ENCODE data around the gene MAPRE3.

GRCh38 chr2:27054721-27055120, 84.3 kb downstream of the MAPRE3 start:
- TF ChIP-seq TCF3 (CRISPR knock-in tag; IDR thresholded peaks at IDR 0.05) (no peak), NUFIP1 (IDR thresholded peaks at IDR 0.05; ENCODE audit: partially characterized antibody) (no peak), YY1 (IDR thresholded peaks at IDR 0.05; ENCODE audit: borderline replicate concordance in 1 of 3, control insufficient read depth in 1 of 3, extremely low read depth in 1 of 3, insufficient read depth in 3 of 3, insufficient read length in 1 of 3, insufficient replicate concordance in 2 of 3, low read depth in 1 of 3, low read length in 2 of 3) (no peak), LARP7 (IDR thresholded peaks at IDR 0.05) (no peak), CTCF (IDR thresholded peaks at IDR 0.05 in 2 of 3, conservative IDR thresholded peaks at IDR 0.05 in 1 of 3; ENCODE audit: insufficient read depth in 2 of 3, low read depth in 1 of 3, low read length in 3 of 3) (no peak), PRMT5 (CRISPR knock-in tag; IDR thresholded peaks at IDR 0.05) (no peak), E4F1 (CRISPR knock-in tag; IDR thresholded peaks at IDR 0.05; ENCODE audit: borderline replicate concordance) (no peak), CREB1 (IDR thresholded peaks at IDR 0.05) (no peak), CREB1 (CRISPR knock-in tag; IDR thresholded peaks at IDR 0.05) (no peak), NBN (IDR thresholded peaks at IDR 0.05; ENCODE audit: low read depth) (no peak), SREBF1 (IDR thresholded peaks at IDR 0.05; ENCODE audit: borderline replicate concordance, low read depth, low read length) (no peak), EP300 (IDR thresholded peaks at IDR 0.05; ENCODE audit: low read length) (no peak), EZH2 (IDR thresholded peaks at IDR 0.05; ENCODE audit: borderline replicate concordance, low read depth, low read length) (no peak)
- TF ChIP-seq, protein P1, sequence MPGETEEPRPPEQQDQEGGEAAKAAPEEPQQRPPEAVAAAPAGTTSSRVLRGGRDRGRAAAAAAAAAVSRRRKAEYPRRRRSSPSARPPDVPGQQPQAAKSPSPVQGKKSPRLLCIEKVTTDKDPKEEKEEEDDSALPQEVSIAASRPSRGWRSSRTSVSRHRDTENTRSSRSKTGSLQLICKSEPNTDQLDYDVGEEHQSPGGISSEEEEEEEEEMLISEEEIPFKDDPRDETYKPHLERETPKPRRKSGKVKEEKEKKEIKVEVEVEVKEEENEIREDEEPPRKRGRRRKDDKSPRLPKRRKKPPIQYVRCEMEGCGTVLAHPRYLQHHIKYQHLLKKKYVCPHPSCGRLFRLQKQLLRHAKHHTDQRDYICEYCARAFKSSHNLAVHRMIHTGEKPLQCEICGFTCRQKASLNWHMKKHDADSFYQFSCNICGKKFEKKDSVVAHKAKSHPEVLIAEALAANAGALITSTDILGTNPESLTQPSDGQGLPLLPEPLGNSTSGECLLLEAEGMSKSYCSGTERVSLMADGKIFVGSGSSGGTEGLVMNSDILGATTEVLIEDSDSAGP (CRISPR knock-in tag; IDR thresholded peaks at IDR 0.05): no peak
- TF ChIP-seq, protein P2, sequence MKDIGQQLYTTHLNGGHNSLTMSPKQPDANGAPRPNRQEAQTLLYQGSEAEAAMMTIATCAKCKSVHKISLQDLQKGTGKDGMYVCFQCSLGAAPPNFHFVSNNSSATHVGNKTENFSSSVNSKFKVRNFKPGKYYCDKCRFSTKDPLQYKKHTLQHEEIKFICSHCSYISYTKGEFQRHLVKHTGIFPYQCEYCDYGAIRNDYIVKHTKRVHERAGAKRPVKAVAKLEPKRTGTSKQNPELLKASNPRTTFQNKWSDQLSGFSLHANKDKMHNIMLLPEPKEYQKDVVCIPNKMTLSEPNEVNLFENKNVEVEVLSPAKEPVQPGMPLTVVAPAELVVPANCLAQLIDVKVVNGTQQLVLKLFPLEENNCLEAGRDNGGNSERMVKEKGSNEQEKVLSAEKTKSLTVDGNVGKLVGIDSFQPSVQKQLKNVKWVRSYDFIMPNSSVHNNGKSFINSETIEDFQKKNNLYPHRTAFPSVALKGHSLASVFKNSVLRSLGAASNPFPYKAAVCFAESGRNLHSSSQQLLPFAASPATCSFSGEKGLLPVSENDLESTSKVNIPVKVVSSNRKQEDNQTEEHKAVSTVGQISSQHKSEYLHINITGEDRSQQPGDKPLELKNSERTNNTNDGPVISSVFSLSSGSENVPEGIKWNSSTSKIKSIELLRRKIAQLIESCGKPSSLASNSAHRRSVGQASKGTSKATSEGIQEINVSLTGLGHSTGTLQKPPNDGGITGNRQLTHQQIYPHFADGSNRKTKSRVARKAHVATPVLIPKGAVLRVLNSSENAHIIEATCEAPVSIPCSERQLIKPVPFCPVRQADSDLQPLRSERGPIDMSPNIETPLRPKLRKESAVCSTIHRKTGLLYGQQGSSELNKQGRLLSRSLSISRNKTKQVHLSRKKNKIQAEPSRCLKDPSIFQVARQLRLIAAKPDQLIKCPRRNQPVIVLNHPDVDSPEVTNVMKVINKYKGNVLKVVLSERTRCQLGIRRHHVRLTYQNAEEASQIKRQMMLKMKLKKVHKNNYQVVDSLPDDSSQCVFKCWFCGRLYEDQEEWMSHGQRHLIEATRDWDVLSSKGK (CRISPR knock-in tag; IDR thresholded peaks at IDR 0.05): no peak

Measured in K562 (cell line).